IPS-NIHi7 (cell line): ENCODE data around the gene SEMA4C.
A peak's percentile ranks its signal among the peaks of the same experiment; 100 is the strongest.

ENCODE experiments used
- DNase-seq: peaks from one replicate; pipeline ENCODE4 v3.0.0; 2012; ENCODE audit warnings: mixed read lengths; ENCODE audit errors: extremely low spot score

Gene SEMA4C

DNA sequence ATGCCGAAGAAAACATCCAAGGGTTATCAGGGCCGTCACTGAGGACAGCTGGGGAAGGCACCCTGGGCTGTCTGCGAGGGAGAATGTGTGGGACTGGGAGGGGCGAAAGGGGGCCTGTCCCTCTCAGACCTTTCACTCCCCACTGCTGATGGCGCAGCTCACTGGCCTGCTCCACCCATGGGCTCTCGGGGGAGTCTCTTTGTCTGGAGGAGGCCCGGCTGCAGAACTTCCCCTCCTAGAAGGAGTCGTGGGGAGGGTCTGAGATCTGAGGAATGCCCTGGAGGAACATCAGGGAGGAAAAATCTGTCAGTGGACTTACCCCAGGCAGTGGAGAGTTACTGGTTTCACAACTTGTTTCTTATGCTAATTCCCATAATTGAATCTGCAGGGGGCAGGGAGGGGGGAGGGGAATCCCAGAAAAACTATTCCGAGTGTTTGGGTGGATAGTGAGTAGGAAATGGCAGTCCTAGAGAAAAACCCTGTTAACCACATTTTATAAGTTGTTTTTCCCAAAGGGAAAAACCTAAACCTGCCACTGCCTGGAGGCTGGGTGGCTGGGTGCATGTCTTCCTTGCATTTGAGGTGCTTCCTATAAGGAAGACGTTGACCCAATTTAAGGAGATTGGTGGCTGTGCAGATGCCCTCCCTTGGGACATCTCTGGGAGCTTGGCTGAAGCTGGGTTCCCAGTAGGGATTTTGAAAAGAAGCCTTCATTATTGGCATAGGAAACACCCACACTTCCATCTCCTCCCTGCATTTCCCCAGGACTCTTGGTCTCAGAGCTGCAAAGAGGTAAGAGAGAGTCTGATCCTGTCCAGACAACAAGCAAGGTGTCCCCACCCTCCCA, 11.7 kb upstream of the SEMA4C start:
- peak; percentile 73 for DNase-seq

GRCh38 chr2:96880891-96881273, 11.0 kb upstream of the SEMA4C start:
- DNase-seq = no peak

- no peak for DNase-seq
These were observed 9.7 kb upstream of the SEMA4C start for GRCh38 chr2:96879545-96880040.

GRCh38 chr2:96878796-96879544, 9.1 kb upstream of the SEMA4C start:
- DNase-seq = no peak

DNA sequence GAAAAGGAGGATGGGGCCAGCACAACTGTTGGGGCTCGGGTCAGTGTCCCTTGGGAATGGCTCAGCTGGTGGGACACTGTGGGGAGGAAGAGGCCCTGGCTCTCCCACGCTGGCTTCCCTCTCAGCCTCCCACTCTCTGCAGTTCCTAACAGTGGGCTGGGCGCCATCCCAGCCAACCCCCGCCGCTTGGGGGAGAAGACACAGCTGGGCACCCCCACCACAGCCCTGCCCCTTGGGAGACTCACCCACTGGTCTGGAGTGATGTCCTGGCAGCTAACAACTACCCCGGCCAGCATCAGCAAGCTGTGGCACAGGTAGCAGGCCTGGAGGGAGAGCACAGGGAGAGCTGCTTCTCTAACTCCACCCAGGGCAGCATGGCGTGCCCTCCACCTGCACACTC, 8.3 kb upstream of the SEMA4C start:
- DNase-seq = no peak

DNA sequence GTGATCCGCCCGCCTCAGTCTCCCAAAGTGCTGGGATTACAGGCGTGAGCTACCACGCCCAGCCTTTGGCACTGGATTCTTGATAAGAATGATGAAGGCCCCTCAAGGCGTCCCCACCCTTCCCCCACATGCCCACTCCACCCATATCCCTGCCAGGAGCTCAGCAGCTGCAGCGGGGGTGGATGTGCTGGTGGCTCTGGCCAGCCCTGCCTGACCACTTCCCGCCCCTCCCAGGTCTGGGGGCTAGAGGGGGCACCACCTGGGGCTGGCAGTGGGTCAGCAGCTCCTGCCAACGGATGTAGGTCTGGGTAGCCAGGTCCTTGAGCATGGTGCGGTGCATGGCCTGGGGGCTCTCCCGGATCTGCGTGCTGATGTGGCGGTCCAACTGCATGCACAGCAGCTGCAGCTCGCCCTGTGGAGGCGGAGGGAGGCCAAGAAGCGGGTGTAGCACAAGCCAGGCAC, 7.8 kb upstream of the SEMA4C start:
- no peak for DNase-seq

GRCh38 chr2:96877042-96877451, 7.2 kb upstream of the SEMA4C start:
- no peak for DNase-seq

- DNase-seq = no peak
These were observed 6.6 kb upstream of the SEMA4C start for GRCh38 chr2:96876269-96877041.

DNA sequence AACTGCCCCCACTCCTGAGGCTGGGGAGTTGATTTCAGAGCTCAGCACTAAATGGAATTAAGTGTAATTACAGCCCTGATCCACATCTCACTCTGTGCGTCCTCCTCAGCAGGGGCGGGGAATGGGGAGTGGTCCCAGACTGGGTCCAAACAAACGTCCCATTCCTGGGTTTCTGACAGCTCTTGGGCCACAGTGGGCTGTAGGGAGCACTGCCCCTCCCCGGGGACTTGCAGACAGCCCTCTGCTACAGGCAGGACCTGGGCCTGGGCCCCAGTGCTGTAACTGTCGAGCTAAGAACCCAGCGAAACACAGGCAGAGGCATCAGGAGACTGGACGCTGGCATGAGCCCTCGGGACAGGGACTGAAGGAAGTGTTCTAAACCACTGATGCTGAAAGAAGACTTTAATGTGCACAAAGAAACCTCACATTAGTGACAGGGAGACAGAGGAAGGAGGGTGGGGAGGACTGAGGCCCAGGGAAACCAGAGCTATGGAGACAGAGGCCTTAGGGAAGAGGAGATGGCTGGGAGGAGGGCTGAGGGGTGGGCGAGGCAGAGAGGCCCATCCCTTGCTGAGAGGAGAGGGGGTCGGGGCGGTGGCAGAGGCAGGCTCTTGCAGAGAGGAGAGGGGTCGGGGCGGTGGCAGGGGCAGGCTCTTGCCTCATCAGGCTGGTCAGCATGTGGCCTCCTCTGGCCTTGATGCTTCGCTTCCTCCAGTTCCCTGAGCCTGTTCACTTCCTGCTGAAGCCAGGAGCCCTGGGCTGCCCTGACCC, 5.8 kb upstream of the SEMA4C start:
- peak; percentile 43 for DNase-seq

- DNase-seq = no peak
These were observed 4.4 kb upstream of the SEMA4C start for GRCh38 chr2:96874198-96874831.

DNA sequence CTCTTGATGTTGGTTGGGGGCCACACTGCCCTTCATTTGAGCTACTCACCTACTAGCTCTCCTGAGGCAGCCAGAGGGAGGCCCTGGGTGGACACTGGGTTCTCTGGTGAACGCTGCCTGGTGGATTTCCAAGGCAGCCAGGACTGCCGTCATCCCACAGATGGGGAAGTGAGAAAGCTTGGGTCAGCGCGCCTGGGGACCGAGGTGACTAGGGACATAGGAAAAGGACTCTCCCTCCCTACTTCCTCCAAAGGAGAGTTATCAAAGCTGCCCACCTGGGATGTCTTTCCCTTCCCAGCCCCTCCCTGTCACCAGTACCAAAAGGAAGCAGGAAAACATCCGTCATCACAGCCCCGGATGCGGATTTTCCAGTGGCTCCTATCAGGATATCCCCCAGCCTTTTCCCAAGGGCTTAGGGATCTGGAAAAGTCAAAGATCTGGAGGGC, 3.8 kb upstream of the SEMA4C start:
- no peak for DNase-seq

GRCh38 chr2:96872591-96873349, 2.9 kb upstream of the SEMA4C start:
- no peak for DNase-seq

DNA sequence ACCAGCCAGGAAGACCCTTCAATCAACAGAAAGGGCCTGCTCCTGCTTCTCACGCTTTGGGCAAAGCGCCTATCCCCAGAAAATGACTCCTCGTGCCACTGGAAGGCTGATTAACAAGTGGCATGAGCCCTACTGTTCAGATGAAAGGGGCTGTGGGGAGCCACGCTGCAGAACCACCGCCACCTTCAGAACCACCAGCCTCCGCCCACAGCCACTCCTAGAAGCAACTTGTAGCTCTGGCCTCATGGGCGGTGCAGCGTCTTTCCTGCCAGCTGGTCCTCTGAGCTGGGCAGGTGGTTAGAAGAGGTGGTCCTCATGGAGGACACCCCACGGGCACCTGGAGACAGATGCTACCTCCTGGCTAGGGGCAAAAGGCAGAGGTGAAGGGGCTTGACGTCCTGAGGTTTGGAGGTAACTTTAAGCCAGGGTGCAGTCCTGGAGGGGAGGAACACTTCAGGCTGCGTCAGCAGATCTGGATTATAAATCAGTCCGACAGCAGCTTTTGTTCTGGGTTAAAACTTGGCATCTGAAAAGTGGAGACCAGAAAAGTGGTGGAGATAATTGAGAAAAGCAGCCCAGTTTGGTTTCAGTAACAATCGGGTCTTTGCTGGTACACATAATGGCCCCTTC, 861 bp upstream of the SEMA4C start:
- no peak for DNase-seq

DNA sequence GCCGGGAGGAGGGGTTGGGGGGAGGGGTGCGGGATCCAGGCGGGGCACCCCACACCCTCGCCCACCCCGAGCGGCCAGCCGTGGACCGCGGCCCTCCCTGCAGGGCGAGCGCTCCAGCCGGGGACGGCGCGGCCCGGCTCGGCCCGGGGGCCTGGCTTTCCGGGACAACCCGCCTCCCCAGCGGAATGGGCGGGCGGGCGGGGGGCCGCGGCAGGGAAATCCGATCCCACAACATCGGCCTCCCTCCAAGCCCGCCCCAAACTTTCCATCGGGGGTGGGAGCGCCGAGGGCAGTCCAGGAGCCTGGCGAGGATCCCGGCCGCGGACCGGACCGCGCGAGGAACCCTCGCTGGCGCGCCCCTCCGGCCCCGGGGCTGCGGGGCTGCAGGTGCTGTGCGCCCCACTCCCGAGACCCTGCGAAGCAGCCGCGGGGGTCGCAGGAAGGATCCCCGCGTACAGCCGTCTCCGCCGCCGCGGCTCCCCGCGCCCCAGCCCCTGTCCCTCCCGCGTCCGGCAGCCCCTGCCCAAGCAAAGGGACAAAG, 529 bp downstream of the SEMA4C start:
- peak; percentile 69 for DNase-seq

DNA sequence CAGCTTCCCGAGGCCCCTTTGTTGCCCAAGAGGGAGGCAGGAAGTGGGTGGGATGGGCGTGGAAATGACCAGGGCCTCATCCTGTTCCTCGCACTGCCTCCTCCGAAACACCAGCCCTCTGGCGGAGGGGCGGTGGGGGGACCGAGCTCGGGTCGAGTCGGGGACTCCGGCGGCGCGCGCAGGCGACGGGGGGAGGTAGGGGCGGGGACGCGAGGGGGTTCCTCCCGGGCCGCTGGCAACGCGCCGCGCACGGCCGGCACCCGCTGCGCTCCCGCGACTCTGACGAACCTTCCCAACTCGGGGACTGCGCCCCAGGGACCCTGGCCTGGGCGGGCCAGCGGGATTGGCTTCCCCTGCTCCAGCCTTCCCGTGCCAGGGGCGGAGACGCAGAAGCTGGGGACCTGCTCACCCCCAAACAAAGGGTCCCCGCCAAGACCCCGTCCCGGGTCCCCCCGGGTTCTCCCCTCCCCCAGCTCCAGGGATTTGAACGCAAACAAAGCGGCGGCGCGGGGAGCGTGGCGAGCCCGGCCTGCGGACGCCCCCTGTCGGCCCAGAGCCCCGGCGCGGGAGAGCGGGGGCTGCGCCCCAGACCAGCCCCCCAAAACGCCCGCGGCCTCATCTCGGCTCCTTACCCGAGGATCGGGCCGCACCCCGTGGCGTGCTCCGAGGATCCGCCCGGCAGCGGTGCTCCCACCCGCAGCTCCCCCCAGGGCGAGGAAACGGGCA, 1.2 kb downstream of the SEMA4C start:
- DNase-seq = peak; percentile 81

- no peak for DNase-seq
These were observed 1.9 kb downstream of the SEMA4C start for GRCh38 chr2:96867756-96868554.

DNA sequence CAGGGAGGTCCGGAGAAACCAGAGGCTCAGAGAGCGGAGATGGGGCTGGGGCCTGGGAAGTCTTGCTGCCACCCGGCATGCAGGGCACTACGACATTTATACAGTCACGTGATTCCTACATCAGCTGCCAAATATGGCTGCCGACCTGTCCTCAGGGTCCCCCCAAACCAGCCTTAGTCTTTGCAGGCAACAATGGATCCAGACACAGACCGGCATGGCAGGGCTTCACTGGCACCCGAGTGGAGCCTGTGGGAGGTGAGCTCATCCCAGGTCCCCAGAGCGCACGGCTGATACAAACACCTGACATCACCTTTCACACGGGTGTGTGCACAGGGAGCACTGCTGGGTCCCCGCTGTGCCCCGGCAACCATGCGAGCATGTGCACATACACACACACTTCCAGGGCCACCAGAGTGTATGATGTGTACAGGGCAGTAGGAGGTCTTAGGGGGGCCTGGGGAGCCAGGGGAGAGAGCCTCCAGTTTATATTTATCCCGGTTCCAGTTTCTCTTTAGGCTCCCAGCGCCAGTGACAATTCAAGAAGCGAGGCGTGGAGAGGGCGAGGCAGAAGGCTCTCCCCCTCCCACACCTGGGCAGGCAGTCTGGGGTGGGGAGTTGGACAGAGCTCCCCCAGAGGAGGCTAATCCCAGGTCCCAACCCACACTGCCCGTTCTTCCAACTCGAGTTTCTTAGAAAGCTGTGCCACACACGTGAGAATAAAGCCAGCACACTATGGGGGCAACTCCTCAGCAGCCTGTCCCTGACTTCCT, 2.7 kb downstream of the SEMA4C start:
- DNase-seq = no peak
